BLaER1 (cell line): ENCODE data around the gene PSMB5.

ENCODE experiments used
- H3K27ac ChIP-seq: shearing (Covaris generic); formaldehyde crosslinking; 2 replicates; pipeline ENCODE4 v1.8.1; 2022
- H3K27me3 ChIP-seq: shearing (Covaris generic); formaldehyde crosslinking; 2 replicates; pipeline ENCODE4 v1.8.1; 2022
- H3K36me3 ChIP-seq: shearing (Covaris generic); formaldehyde crosslinking; 2 replicates; pipeline ENCODE4 v1.8.1; 2022
- H3K4me1 ChIP-seq: shearing (Covaris generic); formaldehyde crosslinking; 2 replicates; pipeline ENCODE4 v1.8.1; 2022
- H3K4me2 ChIP-seq: shearing (Covaris generic); formaldehyde crosslinking; 2 replicates; pipeline ENCODE4 v1.8.1; 2022
- H3K4me3 ChIP-seq: shearing (Covaris generic); formaldehyde crosslinking; 2 replicates; pipeline ENCODE4 v1.8.1; 2022
- H3K9ac ChIP-seq: shearing (Covaris generic); formaldehyde crosslinking; 2 replicates; pipeline ENCODE4 v1.8.1; 2022
- H3K9me3 ChIP-seq: shearing (Covaris generic); formaldehyde crosslinking; 2 replicates; pipeline ENCODE4 v1.8.1; 2022
- H4K20me1 ChIP-seq: shearing (Covaris generic); formaldehyde crosslinking; 2 replicates; pipeline ENCODE4 v1.8.1; 2022
- Cebpa-rat ChIP-seq: shearing (Covaris generic); IDR thresholded peaks from 2 replicates; pipeline ENCODE4 v1.8.1; 2022

PSMB5 gene

GRCh38 chr14:23070262-23071129 lies 35.8 kb upstream of the PSMB5 start:
- no peaks in the 10 kb centered on the region for H3K27me3 ChIP-seq

GRCh38 chr14:23069413-23069806 lies 34.7 kb upstream of the PSMB5 start:
- peaks cover 41% of the 10 kb centered on the region for H3K4me1 ChIP-seq
- H3K4me2 ChIP-seq: peak overlapping the region; percentile 95
- no peaks in the 10 kb centered on the region for H3K9me3 ChIP-seq
- H3K9ac ChIP-seq: peak overlapping the region; percentile 29; the same call in 1 of the 2 replicates
- H4K20me1 ChIP-seq: peaks cover 71% of the 10 kb centered on the region
- H3K27ac ChIP-seq: no peak overlapping the region
- 0 out of 2 replicates have a peak overlapping the region, but pooled peaks have one; percentile 5 for H3K4me3 ChIP-seq
- H3K36me3 ChIP-seq: peaks cover 75% of the 10 kb centered on the region
- H3K27me3 ChIP-seq: no peaks in the 10 kb centered on the region
- TF ChIP-seq Cebpa-rat: no peak

More at GRCh38 chr14:23070262-23071129, 35.8 kb upstream of the PSMB5 start:
- Histone ChIP-seq H4K20me1 (peaks cover 61% of the 10 kb centered on the region), H3K27ac (peak overlapping the region; percentile 94), H3K4me2 (peak overlapping the region; percentile 95), H3K36me3 (peaks cover 75% of the 10 kb centered on the region), H3K9me3 (no peaks in the 10 kb centered on the region), H3K9ac (peak overlapping the region; percentile 97), H3K4me1 (peaks cover 41% of the 10 kb centered on the region), H3K4me3 (peak overlapping the region; percentile 89)
- TF ChIP-seq Cebpa-rat: no peak

- no peak overlapping the region for H3K4me3 ChIP-seq
- no peaks in the 10 kb centered on the region for H3K9me3 ChIP-seq
- H3K27ac ChIP-seq: no peak overlapping the region
- H3K4me1 ChIP-seq: peaks cover 41% of the 10 kb centered on the region
- H3K27me3 ChIP-seq: no peaks in the 10 kb centered on the region
- H4K20me1 ChIP-seq: peaks cover 77% of the 10 kb centered on the region
- no peak for TF ChIP-seq Cebpa-rat
- H3K4me2 ChIP-seq: peak overlapping the region; percentile 95
- peaks cover 75% of the 10 kb centered on the region for H3K36me3 ChIP-seq
- 0 out of 2 replicates have a peak overlapping the region, but pooled peaks have one; percentile 22 for H3K9ac ChIP-seq
Measured at GRCh38 chr14:23068789-23069412, 34.2 kb upstream of the PSMB5 start.

- peaks cover 41% of the 10 kb centered on the region for H3K4me1 ChIP-seq
Measured at GRCh38 chr14:23067847-23068788, 33.4 kb upstream of the PSMB5 start.

GRCh38 chr14:23066855-23067744 lies 32.4 kb upstream of the PSMB5 start:
- no peak for TF ChIP-seq Cebpa-rat
- no peak overlapping the region for H3K4me3 ChIP-seq
- H3K4me2 ChIP-seq: no peak overlapping the region
- peaks cover 75% of the 10 kb centered on the region for H3K36me3 ChIP-seq
- H3K9ac ChIP-seq: 0 out of 2 replicates have a peak overlapping the region, but pooled peaks have one; percentile 38
- peaks cover 92% of the 10 kb centered on the region for H4K20me1 ChIP-seq
- peaks cover 32% of the 10 kb centered on the region for H3K4me1 ChIP-seq
- no peak overlapping the region for H3K27ac ChIP-seq
- H3K9me3 ChIP-seq: no peaks in the 10 kb centered on the region
- H3K27me3 ChIP-seq: no peaks in the 10 kb centered on the region

More at GRCh38 chr14:23067847-23068788, 33.4 kb upstream of the PSMB5 start:
- no peak overlapping the region for H3K4me3 ChIP-seq
- H3K27me3 ChIP-seq: no peaks in the 10 kb centered on the region
- H3K4me2 ChIP-seq: peak overlapping the region; percentile 95
- H3K27ac ChIP-seq: no peak overlapping the region
- no peak for TF ChIP-seq Cebpa-rat
- H4K20me1 ChIP-seq: peaks cover 84% of the 10 kb centered on the region
- no peaks in the 10 kb centered on the region for H3K9me3 ChIP-seq
- peaks cover 75% of the 10 kb centered on the region for H3K36me3 ChIP-seq
- H3K9ac ChIP-seq: no peak overlapping the region

- Histone ChIP-seq H3K4me3 (no peak overlapping the region), H3K4me2 (no peak overlapping the region), H4K20me1 (peaks cover 88% of the 10 kb centered on the region), H3K9ac (peak overlapping the region; percentile 38; the same call in 1 of the 2 replicates), H3K4me1 (peaks cover 25% of the 10 kb centered on the region), H3K9me3 (no peaks in the 10 kb centered on the region), H3K27ac (no peak overlapping the region), H3K36me3 (peaks cover 79% of the 10 kb centered on the region), H3K27me3 (no peaks in the 10 kb centered on the region)
- no peak for TF ChIP-seq Cebpa-rat
Measured at GRCh38 chr14:23066368-23066767, 31.7 kb upstream of the PSMB5 start.

- H3K27me3 ChIP-seq: no peaks in the 10 kb centered on the region
- no peak for TF ChIP-seq Cebpa-rat
- no peak overlapping the region for H3K4me2 ChIP-seq
- H3K36me3 ChIP-seq: peaks cover 100% of the 10 kb centered on the region
- H3K4me3 ChIP-seq: no peak overlapping the region
- no peak overlapping the region for H3K27ac ChIP-seq
- H3K9me3 ChIP-seq: no peaks in the 10 kb centered on the region
- peaks cover 39% of the 10 kb centered on the region for H3K4me1 ChIP-seq
- no peak overlapping the region for H3K9ac ChIP-seq
- H4K20me1 ChIP-seq: peaks cover 92% of the 10 kb centered on the region
Measured at GRCh38 chr14:23063601-23064000, 28.9 kb upstream of the PSMB5 start.

- Histone ChIP-seq H3K27me3 (0 out of 2 replicates have a peak, but pooled peaks cover 2% of the 10 kb centered on the region), H3K9ac (no peak overlapping the region), H3K4me3 (no peak overlapping the region), H3K4me2 (no peak overlapping the region), H3K9me3 (no peaks in the 10 kb centered on the region), H3K27ac (no peak overlapping the region), H3K36me3 (peaks cover 89% of the 10 kb centered on the region), H4K20me1 (peaks cover 87% of the 10 kb centered on the region), H3K4me1 (peaks cover 38% of the 10 kb centered on the region)
- no peak for TF ChIP-seq Cebpa-rat
Measured at GRCh38 chr14:23062002-23062401, 27.3 kb upstream of the PSMB5 start.
